ENCODE data around the gene MBD5.
A peak's percentile ranks its signal among the peaks of the same experiment; 100 is the strongest.

Gene MBD5

DNA sequence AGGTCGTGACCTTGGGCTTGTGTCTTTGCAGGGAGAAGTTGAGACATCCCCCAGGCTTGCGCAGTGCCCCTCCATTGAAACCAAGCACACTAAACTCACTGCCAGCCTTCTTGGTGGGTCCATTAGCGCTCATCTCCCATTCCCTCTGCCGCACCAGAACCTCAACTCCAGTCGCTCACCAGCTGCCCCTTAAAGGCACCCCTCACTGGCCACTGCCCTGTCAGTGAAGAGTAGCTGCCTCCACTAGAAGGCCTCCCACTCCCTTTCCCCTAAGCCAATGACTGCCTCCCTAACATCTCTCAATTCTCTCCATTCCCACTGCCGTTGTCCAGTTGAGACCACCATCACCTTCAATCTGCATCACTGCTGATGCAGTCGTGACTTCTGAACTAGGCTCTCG lies 508.9 kb downstream of the MBD5 start:
- Histone ChIP-seq H3K18ac (ENCODE audit: low read length) (no peak overlapping the region), H3K14ac (ENCODE audit: low read length) (no peak overlapping the region), H3K27me3 (ENCODE audit: insufficient read depth, low read length) (no peaks in the 10 kb centered on the region), H4K91ac (ENCODE audit: low read depth, low read length) (no peak overlapping the region), H3K4me3 (ENCODE audit: low read depth, low read length) (no peak overlapping the region), H3K79me2 (ENCODE audit: control insufficient read depth, insufficient read depth, low read length, poor library complexity) (no peaks in the 10 kb centered on the region), H2BK5ac (ENCODE audit: low read depth, low read length, poor library complexity) (no peak overlapping the region), H2BK120ac (ENCODE audit: insufficient read depth, low read length, poor library complexity) (no peak overlapping the region), H3K27ac (ENCODE audit: low read depth, low read length) (no peak overlapping the region), H3K23ac (ENCODE audit: low read length) (no peak overlapping the region), H3K36me3 (ENCODE audit: control insufficient read depth in 1 of 2, insufficient read depth in 2 of 2, low read length in 2 of 2) (no peaks in the 10 kb centered on the region), H2AFZ (ENCODE audit: insufficient read depth, low read length, poor library complexity) (no peak overlapping the region), H3K9me3 (ENCODE audit: insufficient read depth, low read depth, low read length) (peaks cover 5% of the 10 kb centered on the region), H4K8ac (ENCODE audit: low read depth, low read length) (no peak overlapping the region), H4K12ac (ENCODE audit: low read depth, low read length) (no peak overlapping the region), H3K4me2 (ENCODE audit: low read length) (no peak overlapping the region), H3K4me1 (ENCODE audit: control insufficient read depth in 1 of 2, insufficient read depth in 2 of 2, low read length in 2 of 2) (no peaks in the 10 kb centered on the region), H3K4ac (ENCODE audit: low read depth, low read length) (no peak overlapping the region), H3K79me1 (ENCODE audit: low read length) (no peaks in the 10 kb centered on the region), H2BK12ac (ENCODE audit: low read length) (no peak overlapping the region), H3K9ac (ENCODE audit: low read length) (no peak overlapping the region), H2AK5ac (ENCODE audit: low read length) (no peak overlapping the region)
- DNase-seq, result no peak
- no CpG with 5 or more reads among the region's 8 CpGs for WGBS (ENCODE audit: extremely low coverage, insufficient coverage, insufficient read length)

DNA sequence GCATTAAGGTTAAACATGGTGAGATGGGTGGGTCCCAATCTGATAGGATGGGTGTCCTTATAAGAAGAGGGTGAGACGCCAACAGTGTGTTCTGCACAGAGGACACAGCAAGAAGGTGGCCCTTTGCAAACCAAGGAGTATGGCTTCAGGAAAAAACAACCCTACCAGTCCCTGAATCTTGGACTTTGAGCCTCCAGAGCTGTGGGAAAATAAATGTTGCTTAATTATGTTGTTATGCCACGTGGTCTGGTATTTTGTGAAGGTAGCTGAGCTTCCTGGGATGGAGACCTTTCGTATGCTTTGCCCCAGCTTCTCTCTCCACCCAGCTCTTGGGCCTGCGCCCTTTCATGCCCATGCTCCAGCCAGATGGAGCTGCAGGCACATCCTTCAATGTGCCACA lies 509.5 kb downstream of the MBD5 start:
- H4K12ac ChIP-seq (ENCODE audit: low read depth, low read length), result no peak overlapping the region
- WGBS (ENCODE audit: extremely low coverage, insufficient coverage, insufficient read length), result no CpG with 5 or more reads among the region's 4 CpGs
- H4K8ac ChIP-seq (ENCODE audit: low read depth, low read length), result no peak overlapping the region
- H2BK5ac ChIP-seq (ENCODE audit: low read depth, low read length, poor library complexity), result no peak overlapping the region
- H3K4ac ChIP-seq (ENCODE audit: low read depth, low read length), result no peak overlapping the region
- H2AK5ac ChIP-seq (ENCODE audit: low read length), result no peak overlapping the region
- H3K4me2 ChIP-seq (ENCODE audit: low read length), result no peak overlapping the region
- H3K79me1 ChIP-seq (ENCODE audit: low read length), result no peaks in the 10 kb centered on the region
- no peak overlapping the region for H2BK12ac ChIP-seq (ENCODE audit: low read length)
- no peak overlapping the region for H4K91ac ChIP-seq (ENCODE audit: low read depth, low read length)
- H2AFZ ChIP-seq (ENCODE audit: insufficient read depth, low read length, poor library complexity), result no peak overlapping the region
- no peaks in the 10 kb centered on the region for H3K36me3 ChIP-seq (ENCODE audit: control insufficient read depth in 1 of 2, insufficient read depth in 2 of 2, low read length in 2 of 2)
- no peaks in the 10 kb centered on the region for H3K79me2 ChIP-seq (ENCODE audit: control insufficient read depth, insufficient read depth, low read length, poor library complexity)
- peaks cover 5% of the 10 kb centered on the region for H3K9me3 ChIP-seq (ENCODE audit: insufficient read depth, low read depth, low read length)
- no peak overlapping the region for H3K18ac ChIP-seq (ENCODE audit: low read length)
- no peaks in the 10 kb centered on the region for H3K4me1 ChIP-seq (ENCODE audit: control insufficient read depth in 1 of 2, insufficient read depth in 2 of 2, low read length in 2 of 2)
- no peak overlapping the region for H2BK120ac ChIP-seq (ENCODE audit: insufficient read depth, low read length, poor library complexity)
- no peak overlapping the region for H3K4me3 ChIP-seq (ENCODE audit: low read depth, low read length)
- no peak overlapping the region for H3K9ac ChIP-seq (ENCODE audit: low read length)
- no peak overlapping the region for H3K23ac ChIP-seq (ENCODE audit: low read length)
- H3K27ac ChIP-seq (ENCODE audit: low read depth, low read length), result no peak overlapping the region
- H3K14ac ChIP-seq (ENCODE audit: low read length), result no peak overlapping the region
- no peaks in the 10 kb centered on the region for H3K27me3 ChIP-seq (ENCODE audit: insufficient read depth, low read length)
- no peak for DNase-seq

DNA sequence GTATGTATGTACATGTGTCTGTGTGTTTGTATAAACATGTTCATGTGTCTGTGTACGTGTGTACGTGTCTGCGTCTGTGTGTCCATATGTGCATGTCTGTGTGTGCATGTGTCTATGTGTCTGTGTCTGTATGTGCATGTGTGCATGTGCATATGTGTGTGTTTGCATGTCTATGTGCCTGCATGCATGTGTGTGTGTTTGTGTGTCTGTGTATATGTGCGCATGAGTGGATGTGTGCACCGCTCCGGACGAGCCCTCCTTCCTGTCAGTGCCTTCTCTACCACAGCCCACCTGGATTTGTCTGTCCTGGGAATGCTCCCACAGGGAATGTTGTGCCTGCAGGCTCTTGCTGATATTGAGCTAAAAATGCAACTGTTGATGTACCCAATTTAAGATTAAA lies 510.3 kb downstream of the MBD5 start:
- H2BK120ac ChIP-seq (ENCODE audit: insufficient read depth, low read length, poor library complexity), result no peak overlapping the region
- H3K23ac ChIP-seq (ENCODE audit: low read length), result no peak overlapping the region
- no peak overlapping the region for H4K91ac ChIP-seq (ENCODE audit: low read depth, low read length)
- no peak overlapping the region for H3K27ac ChIP-seq (ENCODE audit: low read depth, low read length)
- WGBS (ENCODE audit: extremely low coverage, insufficient coverage, insufficient read length), result no CpG with 5 or more reads among the region's 7 CpGs
- peaks cover 5% of the 10 kb centered on the region for H3K9me3 ChIP-seq (ENCODE audit: insufficient read depth, low read depth, low read length)
- no peak overlapping the region for H4K8ac ChIP-seq (ENCODE audit: low read depth, low read length)
- H2AK5ac ChIP-seq (ENCODE audit: low read length), result no peak overlapping the region
- H3K79me2 ChIP-seq (ENCODE audit: control insufficient read depth, insufficient read depth, low read length, poor library complexity), result no peaks in the 10 kb centered on the region
- H3K18ac ChIP-seq (ENCODE audit: low read length), result no peak overlapping the region
- H3K4me3 ChIP-seq (ENCODE audit: low read depth, low read length), result peak overlapping the region; percentile 11
- no peaks in the 10 kb centered on the region for H3K36me3 ChIP-seq (ENCODE audit: control insufficient read depth in 1 of 2, insufficient read depth in 2 of 2, low read length in 2 of 2)
- H3K27me3 ChIP-seq (ENCODE audit: insufficient read depth, low read length), result no peaks in the 10 kb centered on the region
- no peaks in the 10 kb centered on the region for H3K79me1 ChIP-seq (ENCODE audit: low read length)
- H4K12ac ChIP-seq (ENCODE audit: low read depth, low read length), result no peak overlapping the region
- no peak overlapping the region for H2BK12ac ChIP-seq (ENCODE audit: low read length)
- no peaks in the 10 kb centered on the region for H3K4me1 ChIP-seq (ENCODE audit: control insufficient read depth in 1 of 2, insufficient read depth in 2 of 2, low read length in 2 of 2)
- DNase-seq, result no peak
- H2BK5ac ChIP-seq (ENCODE audit: low read depth, low read length, poor library complexity), result no peak overlapping the region
- H3K4me2 ChIP-seq (ENCODE audit: low read length), result no peak overlapping the region
- no peak overlapping the region for H3K14ac ChIP-seq (ENCODE audit: low read length)
- H2AFZ ChIP-seq (ENCODE audit: insufficient read depth, low read length, poor library complexity), result no peak overlapping the region
- no peak overlapping the region for H3K4ac ChIP-seq (ENCODE audit: low read depth, low read length)
- no peak overlapping the region for H3K9ac ChIP-seq (ENCODE audit: low read length)

DNA sequence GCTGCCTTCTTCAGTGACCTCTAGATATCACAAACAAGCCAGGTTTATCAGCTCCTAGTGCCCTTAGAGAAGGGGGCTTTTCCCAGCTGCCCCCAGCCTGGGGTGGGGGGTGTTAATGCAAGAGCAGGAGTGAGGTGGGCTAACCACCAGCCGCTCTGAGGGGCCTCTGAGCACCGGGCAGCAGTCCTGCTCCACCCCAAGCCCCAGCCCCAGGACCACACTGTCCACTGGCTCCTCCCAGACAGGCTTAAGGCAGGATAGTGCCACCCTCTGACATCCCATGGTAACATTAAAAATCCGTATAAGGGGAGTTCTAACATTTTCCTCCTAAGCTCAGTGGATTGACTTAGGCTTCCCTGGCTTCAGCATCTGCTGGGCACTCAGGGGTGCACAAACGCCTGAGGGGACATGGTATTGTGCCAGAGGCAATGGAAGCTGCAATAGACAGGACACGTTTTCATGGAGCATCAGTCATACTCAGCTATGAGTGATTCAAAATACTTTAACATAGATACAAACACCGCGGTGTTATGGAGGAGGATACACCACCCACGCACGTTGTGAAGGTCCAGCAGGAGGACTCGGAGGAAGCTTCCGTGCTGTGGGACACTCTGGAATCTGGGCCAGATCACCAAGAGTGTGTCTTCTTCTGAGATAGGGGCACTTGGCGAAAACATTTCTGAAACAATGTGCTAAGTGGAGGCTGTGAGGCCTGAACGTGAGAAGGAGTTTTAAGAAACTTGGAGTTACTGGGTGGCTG lies 511.0 kb downstream of the MBD5 start:
- H3K79me2 ChIP-seq (ENCODE audit: control insufficient read depth, insufficient read depth, low read length, poor library complexity), result no peaks in the 10 kb centered on the region
- H2BK12ac ChIP-seq (ENCODE audit: low read length), result no peak overlapping the region
- no CpG with 5 or more reads among the region's 13 CpGs for WGBS (ENCODE audit: extremely low coverage, insufficient coverage, insufficient read length)
- no peak overlapping the region for H3K14ac ChIP-seq (ENCODE audit: low read length)
- H3K4me2 ChIP-seq (ENCODE audit: low read length), result no peak overlapping the region
- no peak overlapping the region for H3K4ac ChIP-seq (ENCODE audit: low read depth, low read length)
- no peaks in the 10 kb centered on the region for H3K27me3 ChIP-seq (ENCODE audit: insufficient read depth, low read length)
- H2AK5ac ChIP-seq (ENCODE audit: low read length), result no peak overlapping the region
- no peak overlapping the region for H2BK120ac ChIP-seq (ENCODE audit: insufficient read depth, low read length, poor library complexity)
- H4K91ac ChIP-seq (ENCODE audit: low read depth, low read length), result no peak overlapping the region
- H3K23ac ChIP-seq (ENCODE audit: low read length), result no peak overlapping the region
- H2BK5ac ChIP-seq (ENCODE audit: low read depth, low read length, poor library complexity), result no peak overlapping the region
- no peak overlapping the region for H3K4me3 ChIP-seq (ENCODE audit: low read depth, low read length)
- no peak overlapping the region for H4K8ac ChIP-seq (ENCODE audit: low read depth, low read length)
- H2AFZ ChIP-seq (ENCODE audit: insufficient read depth, low read length, poor library complexity), result no peak overlapping the region
- no peaks in the 10 kb centered on the region for H3K79me1 ChIP-seq (ENCODE audit: low read length)
- DNase-seq, result peak; percentile 18 to 43
- H3K18ac ChIP-seq (ENCODE audit: low read length), result no peak overlapping the region
- no peak overlapping the region for H4K12ac ChIP-seq (ENCODE audit: low read depth, low read length)
- H3K9ac ChIP-seq (ENCODE audit: low read length), result no peak overlapping the region
- H3K36me3 ChIP-seq (ENCODE audit: control insufficient read depth in 1 of 2, insufficient read depth in 2 of 2, low read length in 2 of 2), result no peaks in the 10 kb centered on the region
- peaks cover 5% of the 10 kb centered on the region for H3K9me3 ChIP-seq (ENCODE audit: insufficient read depth, low read depth, low read length)
- H3K27ac ChIP-seq (ENCODE audit: low read depth, low read length), result no peak overlapping the region
- H3K4me1 ChIP-seq (ENCODE audit: control insufficient read depth in 1 of 2, insufficient read depth in 2 of 2, low read length in 2 of 2), result no peaks in the 10 kb centered on the region
